ENCODE data around the gene AUNIP. TPM values are rescaled to one million over a fixed set of nuclear protein-coding genes. Genes with fewer than 3 reads are reported as not detected.

Gene AUNIP
- total and polyA plus RNA-seq, 2 of the 8 experiments (the other 6 are each of a cell fraction or from before 2014, with no cell fraction given), result 18.6 to 23.2 TPM

- POLR2A ChIA-PET (ENCODE audit: partially characterized antibody), result interaction anchor here (0.5 to 2.4 kb wide), 6 partner anchors 14 to 124 kb away, joined by 3 to 6 read pairs (median 4); no protein-coding TSS in a partner anchor
- CTCF ChIA-PET (ENCODE audit: partially characterized antibody), result interaction anchor here (1.7 to 16.4 kb wide), 2 partner anchors 11 to 96 kb away, joined by 4 to 330 read pairs; partner anchors contain the start of gene PAFAH2
- TF ChIP-seq CREB1 (IDR thresholded peaks at IDR 0.05), result no peak
- TF ChIP-seq MAFK (IDR thresholded peaks at IDR 0.05; ENCODE audit: low read depth, low read length), result no peak
These were observed 41.0 kb upstream of the AUNIP start for GRCh38 chr1:25900219-25900618.

More at GRCh38 chr1:25900219-25900618, 41.0 kb upstream of the AUNIP start:
- Histone ChIP-seq H3K4me3 (ENCODE audit: extremely low read depth in 1 of 4, insufficient read depth in 2 of 4, low read depth in 3 of 4, low read length in 4 of 4) (no peak overlapping the region), H2BK120ac (replicated peaks; ENCODE audit: low read depth, low read length) (no peak overlapping the region), H3K79me1 (ENCODE audit: low read depth, low read length) (0 out of 2 replicates have a peak, but pooled peaks cover 3% of the 10 kb centered on the region), H3K23ac (ENCODE audit: insufficient read length) (no peak overlapping the region), H4K5ac (ENCODE audit: insufficient read length, low read depth, low read length) (no peak overlapping the region), H3K23me2 (ENCODE audit: low read depth, low read length) (peaks cover 3% of the 10 kb centered on the region; the same call in 1 of the 2 replicates), H2AFZ (ENCODE audit: low read length) (no peak overlapping the region), H2BK20ac (ENCODE audit: low read length) (no peak overlapping the region), H4K8ac (ENCODE audit: extremely low read depth, insufficient read depth, low read length) (no peak overlapping the region), H3K9me3 (ENCODE audit: insufficient read depth in 2 of 2, low read depth in 1 of 2, low read length in 1 of 2) (no peaks in the 10 kb centered on the region), H3K18ac (ENCODE audit: extremely low read depth, low read length) (no peak overlapping the region), H3K27ac (ENCODE audit: low read depth, low read length) (no peak overlapping the region), H4K91ac (replicated peaks; ENCODE audit: insufficient read length, low read length) (no peak overlapping the region), H3K9ac (replicated peaks in 1 of 4; ENCODE audit: extremely low read depth in 1 of 4, low read depth in 3 of 4, low read length in 3 of 4) (no peak overlapping the region), H3K4ac (replicated peaks; ENCODE audit: insufficient read length, low read depth, low read length) (no peak overlapping the region), H4K20me1 (replicated peaks in 1 of 2; ENCODE audit: control insufficient read depth in 1 of 2, insufficient read depth in 2 of 2, low read length in 2 of 2) (peaks cover 2 to 22% of the 10 kb centered on the region in 2 experiments), H2AK5ac (ENCODE audit: low read depth, low read length) (no peak overlapping the region), H3K4me2 (ENCODE audit: insufficient read depth in 1 of 2, low read depth in 2 of 2, low read length in 2 of 2) (no peak overlapping the region), H2BK12ac (ENCODE audit: low read depth, low read length) (no peak overlapping the region), H3K56ac (replicated peaks; ENCODE audit: insufficient read length, low read depth, low read length) (no peak overlapping the region), H3K36me3 (ENCODE audit: control insufficient read depth in 2 of 4, insufficient read depth in 4 of 4, low read length in 3 of 4) (peaks cover 25 to 58% (median 45%) of the 10 kb centered on the region in 4 experiments), H2BK15ac (ENCODE audit: low read length) (no peak overlapping the region), H3K27me3 (replicated peaks in 1 of 4; ENCODE audit: control insufficient read depth in 3 of 4, extremely low read depth in 1 of 4, insufficient read depth in 3 of 4, low read length in 3 of 4) (no peaks in the 10 kb centered on the region), H3K79me2 (ENCODE audit: control insufficient read depth in 1 of 2, insufficient read depth in 2 of 2, low read length in 2 of 2) (peaks cover 15 to 33% of the 10 kb centered on the region in 2 experiments), H2BK5ac (ENCODE audit: low read depth, low read length) (no peak overlapping the region), H3K4me1 (replicated peaks in 1 of 4; ENCODE audit: control insufficient read depth in 3 of 4, insufficient read depth in 4 of 4, low read length in 3 of 4) (peaks cover 0 to 6% (median 0%) of the 10 kb centered on the region in 4 experiments; a peak in 2 of 7 replicates), H3K14ac (ENCODE audit: insufficient read length) (no peak overlapping the region)
- DNase-seq (ENCODE audit: low read depth in 1 of 2, low spot score in 2 of 2), result no peak
- no peak for FAIRE-seq
- 97% methylated on average over 5 of the region's 5 CpGs; no CpG with 5 or more reads in 1 of the 2 experiments for WGBS, 2 experiments (ENCODE audit: extremely low coverage in 1 of 2, insufficient coverage in 1 of 2, insufficient read length in 1 of 2, insufficient replicate concordance in 2 of 2, low coverage in 1 of 2, low lambda C conversion rate in 2 of 2, missing lambda C conversion rate in 1 of 2)

Data from H1 (cell line).